Liver (tissue), 9 donors: ENCODE results near the gene TMEM175. TPM values are rescaled to one million over a fixed set of nuclear protein-coding genes. Genes with fewer than 3 reads are reported as not detected.
"Not testable (repeated sequence)": the region's sequence is repeated elsewhere in the genome, so short reads cannot be mapped to it uniquely, and the experiment has no call there.

Experiments used
- DNase-seq: peaks from one replicate; pipeline ENCODE4 v3.0.0-alpha.2; 2017; ENCODE audit warnings: low spot score
- H3K27ac ChIP-seq, 2 donors: one replicate each; pipeline ENCODE4 v1.7.0; 2013; ENCODE audit warnings: inconsistent platforms in 2 of 2, low read length in 2 of 2, control low read depth in 1 of 2, low read depth in 1 of 2, mild to moderate bottlenecking in 1 of 2
- H3K27me3 ChIP-seq, 4 donors: one replicate each; pipeline versions ENCODE4 v1.6.1 to v1.7.0; 2013; ENCODE audit warnings: low read length in 3 of 4, inconsistent platforms in 1 of 4, mild to moderate bottlenecking in 1 of 4, moderate library complexity in 1 of 4; ENCODE audit not compliant: control insufficient read depth in 4 of 4, insufficient read depth in 4 of 4
- H3K36me3 ChIP-seq, 4 donors: one replicate each; pipeline versions ENCODE4 v1.6.1 to v1.7.0; 2013; ENCODE audit warnings: low read length in 3 of 4, mild to moderate bottlenecking in 3 of 4, low read depth in 1 of 4, moderate library complexity in 1 of 4; ENCODE audit not compliant: control insufficient read depth in 4 of 4, insufficient read depth in 3 of 4
- H3K4me1 ChIP-seq, 4 donors: one replicate each; pipeline versions ENCODE4 v1.6.1 to v1.7.0; 2013; ENCODE audit warnings: low read length in 3 of 4, mild to moderate bottlenecking in 3 of 4, moderate library complexity in 1 of 4; ENCODE audit not compliant: control insufficient read depth in 4 of 4, insufficient read depth in 4 of 4
- H3K4me3 ChIP-seq, 3 donors: one replicate each; pipeline versions ENCODE4 v1.6.1 to v1.7.0; 2013; ENCODE audit warnings: low read length in 3 of 3, control low read depth in 1 of 3, low read depth in 1 of 3, mild to moderate bottlenecking in 1 of 3
- H3K9ac ChIP-seq, 2 donors: one replicate each; pipeline ENCODE4 v1.7.0; 2013; ENCODE audit warnings: low read length in 2 of 2, mild to moderate bottlenecking in 2 of 2, moderate library complexity in 2 of 2, control low read depth in 1 of 2, low read depth in 1 of 2
- H3K9me3 ChIP-seq, 4 donors: one replicate each; pipeline versions ENCODE4 v1.6.1 to v1.7.0; 2013; ENCODE audit warnings: low read length in 3 of 4; ENCODE audit not compliant: control insufficient read depth in 4 of 4
- ATF3 ChIP-seq: IDR thresholded peaks from 2 replicates; pipeline ENCODE4 v1.6.1; 2016; ENCODE audit warnings: antibody characterized with exemption
- EGR1 ChIP-seq, 2 donors: IDR thresholded peaks; 2 replicates each; pipeline ENCODE4 v1.6.1; 2016 to 2018; ENCODE audit warnings: antibody characterized with exemption in 2 of 2, low read depth in 2 of 2
- FOXA1 ChIP-seq: IDR thresholded peaks from 2 replicates; pipeline ENCODE4 v1.6.1; 2016; ENCODE audit warnings: antibody characterized with exemption
- FOXA2 ChIP-seq: IDR thresholded peaks from 2 replicates; pipeline ENCODE4 v1.6.1; 2016; ENCODE audit warnings: antibody characterized with exemption
- GABPA ChIP-seq, 2 donors: IDR thresholded peaks in 1 of 2; conservative IDR thresholded peaks in 1 of 2; 2 replicates each; pipeline ENCODE4 v1.6.1; 2016; ENCODE audit warnings: antibody characterized with exemption in 2 of 2, mild to moderate bottlenecking in 1 of 2, moderate library complexity in 1 of 2
- HNF4A ChIP-seq, 2 donors: conservative IDR thresholded peaks; 2 replicates each; pipeline ENCODE4 v1.6.1; 2016; ENCODE audit warnings: antibody characterized with exemption in 2 of 2, mild to moderate bottlenecking in 2 of 2
- HNF4G ChIP-seq: IDR thresholded peaks from 2 replicates; pipeline ENCODE4 v1.6.1; 2016; ENCODE audit warnings: antibody characterized with exemption
- RXRA ChIP-seq, 2 donors: IDR thresholded peaks; 2 replicates each; pipeline ENCODE4 v1.6.1; 2017 to 2018; ENCODE audit warnings: antibody characterized with exemption in 2 of 2, mild to moderate bottlenecking in 1 of 2
- SP1 ChIP-seq: IDR thresholded peaks from 2 replicates; pipeline ENCODE4 v1.6.1; 2018; ENCODE audit warnings: antibody characterized with exemption, mild to moderate bottlenecking
- TAF1 ChIP-seq: conservative IDR thresholded peaks from 2 replicates; pipeline ENCODE4 v1.6.1; 2016; ENCODE audit warnings: antibody characterized with exemption, mild to moderate bottlenecking
- WGBS: extraction: QIAGEN DNeasy Blood & Tissue Kit; methylation state at CpG from one replicate; pipeline ENCODE4 v1.1.7; 2013; 5-methylcytosine and 5-hydroxymethylcytosine counted together
- polyA plus RNA-seq, 2 donors: library from polyadenylated mRNA; stranded (reverse) in 1 of 2; unstranded in 1 of 2; fragments of 200-250 nt in 1 of 2; fragments of >200 nt in 1 of 2; fragmentation: Nextera tagmentation in 1 of 2; extraction: Ambion mirVana in 1 of 2; gene quantifications; one replicate each; pipeline versions ENCODE4 v1.2.1 to v1.2.3, GENCODE V29; 2013 to 2015
- total RNA-seq, 2 donors: library from RNA; depleted of rRNA; stranded (reverse); fragments of >200 nt; gene quantifications; one replicate each; pipeline ENCODE4 v1.2.3, GENCODE V29; 2014
- TF ChIP-seq, protein P1 (sequence below): IDR thresholded peaks from 2 replicates; pipeline ENCODE4 v1.6.1; 2016; ENCODE audit warnings: antibody characterized with exemption, mild to moderate bottlenecking
- TF ChIP-seq, protein P2 (sequence below): IDR thresholded peaks from 2 replicates; pipeline ENCODE4 v1.6.1; 2016; ENCODE audit warnings: antibody characterized with exemption
- donor health status: healthy.
- donor health status: healthy.
- donor health status: healthy.
- donor health status: healthy.
- donor health status: healthy.

The TMEM175 gene
- total and polyA plus RNA-seq, 4 donors = 18.6 to 26.3 (median 25.5) TPM

DNA sequence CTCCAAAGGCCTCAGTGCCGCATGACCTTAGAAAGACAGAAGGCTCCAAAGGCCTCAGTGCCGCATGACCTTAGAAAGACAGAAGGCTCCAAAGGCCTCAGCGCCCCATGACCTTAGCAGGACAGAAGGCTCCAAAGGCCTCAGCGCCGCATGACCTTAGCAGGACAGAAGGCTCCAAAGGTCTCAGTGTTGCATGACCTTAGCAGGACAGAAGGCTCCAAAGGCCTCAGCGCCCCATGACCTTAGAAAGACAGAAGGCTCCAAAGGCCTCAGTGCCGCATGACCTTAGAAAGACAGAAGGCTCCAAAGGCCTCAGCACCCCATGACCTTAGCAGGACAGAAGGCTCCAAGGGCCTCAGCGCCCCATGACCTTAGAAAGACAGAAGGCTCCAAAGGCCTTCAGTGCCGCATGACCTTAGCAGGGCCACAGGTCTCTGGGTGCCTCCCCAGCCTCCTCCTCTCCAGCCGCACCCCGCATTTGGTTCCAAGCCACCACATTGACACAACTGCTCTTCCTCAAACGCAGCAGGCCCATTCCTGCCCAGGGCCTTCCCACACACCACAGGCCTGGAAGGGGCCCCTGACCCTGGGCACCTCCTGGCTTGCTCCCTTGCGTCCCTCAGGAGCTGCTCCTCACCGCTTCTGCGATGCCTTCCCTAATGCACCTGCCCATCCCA is 13.1 kb upstream of the TMEM175 start:
- H3K9ac ChIP-seq, H3K36me3 ChIP-seq, DNase-seq, H3K4me3 ChIP-seq, H3K4me1 ChIP-seq, H3K27ac ChIP-seq, H3K27me3 ChIP-seq, H3K9me3 ChIP-seq: not testable (repeated sequence)
- 96% methylated on average over 15 of the region's 15 CpGs for WGBS
- TF ChIP-seq HNF4A (conservative IDR thresholded peaks at IDR 0.05) = peak in 1 of 2 donors; percentile 5

- 93% methylated on average over 17 of the region's 17 CpGs for WGBS
- Histone ChIP-seq H3K27ac (no peak overlapping the region), H3K36me3 (peaks cover 0 to 2% (median under 1%) of the 10 kb centered on the region in 4 donors), H3K9me3 (peaks cover 0 to 3% (median 0%) of the 10 kb centered on the region in 4 donors), H3K9ac (no peak overlapping the region), H3K4me3 (no peak overlapping the region), H3K27me3 (no peaks in the 10 kb centered on the region), H3K4me1 (peaks cover 2 to 4% (median 3%) of the 10 kb centered on the region in 4 donors)
- DNase-seq = no peak
- TF ChIP-seq, protein P1, sequence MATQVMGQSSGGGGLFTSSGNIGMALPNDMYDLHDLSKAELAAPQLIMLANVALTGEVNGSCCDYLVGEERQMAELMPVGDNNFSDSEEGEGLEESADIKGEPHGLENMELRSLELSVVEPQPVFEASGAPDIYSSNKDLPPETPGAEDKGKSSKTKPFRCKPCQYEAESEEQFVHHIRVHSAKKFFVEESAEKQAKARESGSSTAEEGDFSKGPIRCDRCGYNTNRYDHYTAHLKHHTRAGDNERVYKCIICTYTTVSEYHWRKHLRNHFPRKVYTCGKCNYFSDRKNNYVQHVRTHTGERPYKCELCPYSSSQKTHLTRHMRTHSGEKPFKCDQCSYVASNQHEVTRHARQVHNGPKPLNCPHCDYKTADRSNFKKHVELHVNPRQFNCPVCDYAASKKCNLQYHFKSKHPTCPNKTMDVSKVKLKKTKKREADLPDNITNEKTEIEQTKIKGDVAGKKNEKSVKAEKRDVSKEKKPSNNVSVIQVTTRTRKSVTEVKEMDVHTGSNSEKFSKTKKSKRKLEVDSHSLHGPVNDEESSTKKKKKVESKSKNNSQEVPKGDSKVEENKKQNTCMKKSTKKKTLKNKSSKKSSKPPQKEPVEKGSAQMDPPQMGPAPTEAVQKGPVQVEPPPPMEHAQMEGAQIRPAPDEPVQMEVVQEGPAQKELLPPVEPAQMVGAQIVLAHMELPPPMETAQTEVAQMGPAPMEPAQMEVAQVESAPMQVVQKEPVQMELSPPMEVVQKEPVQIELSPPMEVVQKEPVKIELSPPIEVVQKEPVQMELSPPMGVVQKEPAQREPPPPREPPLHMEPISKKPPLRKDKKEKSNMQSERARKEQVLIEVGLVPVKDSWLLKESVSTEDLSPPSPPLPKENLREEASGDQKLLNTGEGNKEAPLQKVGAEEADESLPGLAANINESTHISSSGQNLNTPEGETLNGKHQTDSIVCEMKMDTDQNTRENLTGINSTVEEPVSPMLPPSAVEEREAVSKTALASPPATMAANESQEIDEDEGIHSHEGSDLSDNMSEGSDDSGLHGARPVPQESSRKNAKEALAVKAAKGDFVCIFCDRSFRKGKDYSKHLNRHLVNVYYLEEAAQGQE = no peak
- TF ChIP-seq, protein P2, sequence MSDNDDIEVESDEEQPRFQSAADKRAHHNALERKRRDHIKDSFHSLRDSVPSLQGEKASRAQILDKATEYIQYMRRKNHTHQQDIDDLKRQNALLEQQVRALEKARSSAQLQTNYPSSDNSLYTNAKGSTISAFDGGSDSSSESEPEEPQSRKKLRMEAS = no peak
- TF ChIP-seq SP1 = no peak
- TF ChIP-seq FOXA1 = no peak
- TF ChIP-seq TAF1 = no peak
- TF ChIP-seq EGR1 (IDR thresholded peaks at IDR 0.05; ENCODE audit: low read depth in 2 of 2) = no peak
- TF ChIP-seq HNF4G = no peak
- TF ChIP-seq GABPA (IDR thresholded peaks at IDR 0.05 in 1 of 2, conservative IDR thresholded peaks at IDR 0.05 in 1 of 2) = no peak
- no peak for TF ChIP-seq RXRA (IDR thresholded peaks at IDR 0.05)
Measured at GRCh38 chr4:921830-922331, 10.4 kb upstream of the TMEM175 start.

DNA sequence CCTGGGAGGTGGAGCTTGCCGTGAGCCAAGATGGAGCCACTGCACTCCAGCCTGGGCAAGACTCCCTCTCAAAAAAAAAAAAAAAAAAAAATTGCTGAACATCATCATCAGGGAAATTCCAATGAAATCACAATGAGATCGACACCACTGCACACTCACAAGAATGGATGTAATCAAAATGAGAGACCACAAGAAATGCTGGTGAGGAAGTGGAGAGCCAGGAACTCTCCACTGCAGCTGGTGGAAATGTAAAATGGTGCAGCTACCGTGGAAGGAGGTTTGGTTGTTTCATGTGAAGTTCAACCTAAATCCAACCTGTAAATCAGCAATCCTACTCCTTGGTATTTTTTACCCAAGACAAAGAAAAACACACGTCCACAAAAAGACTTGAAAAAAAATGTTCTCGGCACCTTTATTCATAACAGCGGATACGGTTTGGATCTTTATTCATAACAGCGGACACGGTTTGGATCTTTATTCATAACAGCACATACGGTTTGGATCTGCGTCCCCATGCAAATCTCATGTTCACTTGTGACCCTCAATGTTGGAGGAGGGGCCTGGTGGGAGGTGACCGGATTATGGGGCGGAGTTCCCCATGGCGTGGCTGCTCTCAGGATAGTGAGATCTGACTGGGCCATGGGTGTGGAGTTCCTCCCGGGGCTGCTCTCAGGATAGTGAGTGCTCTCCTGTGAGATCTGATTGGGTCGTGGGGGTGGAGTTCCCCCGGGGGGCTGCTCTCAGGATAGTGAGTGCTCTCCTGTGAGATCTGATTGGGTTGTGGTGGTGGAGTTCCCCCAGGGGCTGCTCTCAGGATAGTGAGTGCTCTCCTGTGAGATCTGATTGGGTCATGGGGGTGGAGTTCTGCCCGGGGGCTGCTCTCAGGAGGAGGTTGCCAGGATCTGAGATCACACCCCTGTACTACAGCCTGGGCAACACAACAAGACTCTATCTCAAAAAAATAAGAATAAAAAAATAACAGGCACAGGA is 7.9 kb upstream of the TMEM175 start:
- no peak for DNase-seq

More for the DNA sequence above, 7.9 kb upstream of the TMEM175 start:
- Histone ChIP-seq H3K36me3 (peaks cover 0 to 2% (median under 1%) of the 10 kb centered on the region in 4 donors), H3K4me1 (peaks cover 5 to 8% (median 7%) of the 10 kb centered on the region in 4 donors), H3K4me3 (no peak overlapping the region), H3K9me3 (no peaks in the 10 kb centered on the region), H3K9ac (no peak overlapping the region), H3K27ac (no peak overlapping the region), H3K27me3 (no peaks in the 10 kb centered on the region)
- TF ChIP-seq FOXA2 (no peak), ATF3 (no peak)
- 83% methylated on average over 18 of the region's 18 CpGs for WGBS
